ENCODE measurements around the gene TBC1D17. TPM values are rescaled to one million over a fixed set of nuclear protein-coding genes. Genes with fewer than 3 reads are reported as not detected.

The TBC1D17 gene
- polyA plus RNA-seq, 3 donors: 3.1 to 48.2 (median 4.5) TPM

GRCh38 chr19:49889038-49889686 is 11.7 kb downstream of the TBC1D17 start:
- WGBS (ENCODE audit: insufficient coverage): 88% methylated on average over 12 of the region's 23 CpGs
- H3K36me3 ChIP-seq (replicated peaks in 1 of 2; ENCODE audit: control insufficient read depth in 1 of 2, insufficient read depth in 2 of 2, low read length in 2 of 2): peaks cover 8 to 10% of the 10 kb centered on the region in 2 donors
- H3K27ac Mint-ChIP-seq: peak overlapping the region in 3 of 7 donors; percentile 20 to 50 (median 35)

GRCh38 chr19:49889687-49890348 is 12.3 kb downstream of the TBC1D17 start:
- Histone ChIP-seq H3K36me3 (replicated peaks in 1 of 2; ENCODE audit: control insufficient read depth in 1 of 2, insufficient read depth in 2 of 2, low read length in 2 of 2) (peaks cover 2 to 3% of the 10 kb centered on the region in 2 donors), H3K4me3 (replicated peaks in 1 of 3; ENCODE audit: low read depth in 2 of 3, low read length in 3 of 3) (peak overlapping the region; percentile 5 to 65 (median 16)), H3K4me1 (ENCODE audit: control insufficient read depth in 1 of 2, insufficient read depth in 2 of 2, low read length in 2 of 2) (peaks cover 13 to 15% of the 10 kb centered on the region in 2 donors), H3K9me3 (replicated peaks in 1 of 2; ENCODE audit: control insufficient read depth in 1 of 2, insufficient read depth in 1 of 2, low read length in 2 of 2) (no peaks in the 10 kb centered on the region), H3K4me2 (replicated peaks; ENCODE audit: extremely low read depth, low read length, poor library complexity, severe bottlenecking) (peak overlapping the region; percentile 81), H2AFZ (ENCODE audit: insufficient read depth, low read depth, low read length, poor library complexity, severe bottlenecking) (peak overlapping the region; percentile 63), H3K27ac (ENCODE audit: low read depth in 1 of 2, low read length in 2 of 2) (no peak overlapping the region), H3K79me2 (ENCODE audit: insufficient read depth, low read length) (no peaks in the 10 kb centered on the region), H4K20me1 (ENCODE audit: insufficient read depth, low read length) (peaks cover 15% of the 10 kb centered on the region), H3K9ac (ENCODE audit: insufficient read depth, low read length, poor library complexity, severe bottlenecking) (no peak overlapping the region), H3K27me3 (ENCODE audit: control insufficient read depth in 2 of 2, insufficient read depth in 2 of 2, low read length in 2 of 2) (peaks cover 0 to 9% of the 10 kb centered on the region in 2 donors)
- intact Hi-C loops (cut with micrococcal nuclease): loop anchor here in 1 of 2 donors (5.0 kb wide), 1 partner anchor 37 kb away; the partner anchor contains the start of genes ATF5 and NUP62
- H3K9me3 Mint-ChIP-seq: peaks cover 0 to 7% (median 0%) of the 10 kb centered on the region in 7 donors
- WGBS (ENCODE audit: insufficient coverage): 25% methylated on average over 70 of the region's 71 CpGs
- DNase-seq: peak; percentile 79 to 85 (median 84)
- H3K36me3 Mint-ChIP-seq: peaks cover 27 to 38% of the 10 kb centered on the region in 2 donors
- H3K4me1 Mint-ChIP-seq: peaks cover 22% of the 10 kb centered on the region
- peak overlapping the region; percentile 75 to 82 for H3K4me3 Mint-ChIP-seq
- TF ChIP-seq, protein P1, sequence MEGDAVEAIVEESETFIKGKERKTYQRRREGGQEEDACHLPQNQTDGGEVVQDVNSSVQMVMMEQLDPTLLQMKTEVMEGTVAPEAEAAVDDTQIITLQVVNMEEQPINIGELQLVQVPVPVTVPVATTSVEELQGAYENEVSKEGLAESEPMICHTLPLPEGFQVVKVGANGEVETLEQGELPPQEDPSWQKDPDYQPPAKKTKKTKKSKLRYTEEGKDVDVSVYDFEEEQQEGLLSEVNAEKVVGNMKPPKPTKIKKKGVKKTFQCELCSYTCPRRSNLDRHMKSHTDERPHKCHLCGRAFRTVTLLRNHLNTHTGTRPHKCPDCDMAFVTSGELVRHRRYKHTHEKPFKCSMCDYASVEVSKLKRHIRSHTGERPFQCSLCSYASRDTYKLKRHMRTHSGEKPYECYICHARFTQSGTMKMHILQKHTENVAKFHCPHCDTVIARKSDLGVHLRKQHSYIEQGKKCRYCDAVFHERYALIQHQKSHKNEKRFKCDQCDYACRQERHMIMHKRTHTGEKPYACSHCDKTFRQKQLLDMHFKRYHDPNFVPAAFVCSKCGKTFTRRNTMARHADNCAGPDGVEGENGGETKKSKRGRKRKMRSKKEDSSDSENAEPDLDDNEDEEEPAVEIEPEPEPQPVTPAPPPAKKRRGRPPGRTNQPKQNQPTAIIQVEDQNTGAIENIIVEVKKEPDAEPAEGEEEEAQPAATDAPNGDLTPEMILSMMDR (IDR thresholded peaks at IDR 0.05): peak; percentile 94
- H3K27ac Mint-ChIP-seq: peak overlapping the region in 5 of 7 donors; percentile 24 to 78 (median 46)
- peaks cover 21 to 48% (median 30%) of the 10 kb centered on the region in 3 donors for H3K27me3 Mint-ChIP-seq (ENCODE audit: low read depth in 3 of 3)

More at GRCh38 chr19:49889038-49889686, 11.7 kb downstream of the TBC1D17 start:
- Histone ChIP-seq H3K79me2 (ENCODE audit: insufficient read depth, low read length) (no peaks in the 10 kb centered on the region), H3K4me3 (replicated peaks in 1 of 3; ENCODE audit: low read depth in 2 of 3, low read length in 3 of 3) (no peak overlapping the region), H2AFZ (ENCODE audit: insufficient read depth, low read depth, low read length, poor library complexity, severe bottlenecking) (no peak overlapping the region), H3K27ac (ENCODE audit: low read depth in 1 of 2, low read length in 2 of 2) (no peak overlapping the region), H3K4me1 (ENCODE audit: control insufficient read depth in 1 of 2, insufficient read depth in 2 of 2, low read length in 2 of 2) (peaks cover 11 to 13% of the 10 kb centered on the region in 2 donors), H3K4me2 (replicated peaks; ENCODE audit: extremely low read depth, low read length, poor library complexity, severe bottlenecking) (no peak overlapping the region), H3K27me3 (ENCODE audit: control insufficient read depth in 2 of 2, insufficient read depth in 2 of 2, low read length in 2 of 2) (peaks cover 0 to 9% of the 10 kb centered on the region in 2 donors), H3K9ac (ENCODE audit: insufficient read depth, low read length, poor library complexity, severe bottlenecking) (no peak overlapping the region), H4K20me1 (ENCODE audit: insufficient read depth, low read length) (peaks cover 19% of the 10 kb centered on the region), H3K9me3 (replicated peaks in 1 of 2; ENCODE audit: control insufficient read depth in 1 of 2, insufficient read depth in 1 of 2, low read length in 2 of 2) (no peaks in the 10 kb centered on the region)
- H3K4me3 Mint-ChIP-seq: peak overlapping the region; percentile 16 to 44
- intact Hi-C loops (cut with micrococcal nuclease): loop anchor here in 1 of 2 donors (5.0 kb wide), 1 partner anchor 38 kb away; the partner anchor contains the start of genes ATF5 and NUP62
- peaks cover 21 to 43% (median 30%) of the 10 kb centered on the region in 3 donors for H3K27me3 Mint-ChIP-seq (ENCODE audit: low read depth in 3 of 3)
- peaks cover 33 to 44% of the 10 kb centered on the region in 2 donors for H3K36me3 Mint-ChIP-seq
- TF ChIP-seq, protein P1 (IDR thresholded peaks at IDR 0.05): no peak
- H3K9me3 Mint-ChIP-seq: peaks cover 0 to 7% (median 0%) of the 10 kb centered on the region in 7 donors
- H3K4me1 Mint-ChIP-seq: peaks cover 20% of the 10 kb centered on the region
- DNase-seq: no peak
